NCI-H2196 treated with DMSO at 0.1 percent for 48 hours (cell line): ENCODE results near the gene COQ9.

Experiments
- DNase-seq: peaks from one replicate; lab custom pipeline; 2025; ENCODE audit not compliant: unreplicated experiment; lab: John Stamatoyannopoulos, UW

The COQ9 gene

GRCh38 chr16:57509231-57509923 lies 62.1 kb downstream of the COQ9 start:
- DNase-seq: no peak

DNA sequence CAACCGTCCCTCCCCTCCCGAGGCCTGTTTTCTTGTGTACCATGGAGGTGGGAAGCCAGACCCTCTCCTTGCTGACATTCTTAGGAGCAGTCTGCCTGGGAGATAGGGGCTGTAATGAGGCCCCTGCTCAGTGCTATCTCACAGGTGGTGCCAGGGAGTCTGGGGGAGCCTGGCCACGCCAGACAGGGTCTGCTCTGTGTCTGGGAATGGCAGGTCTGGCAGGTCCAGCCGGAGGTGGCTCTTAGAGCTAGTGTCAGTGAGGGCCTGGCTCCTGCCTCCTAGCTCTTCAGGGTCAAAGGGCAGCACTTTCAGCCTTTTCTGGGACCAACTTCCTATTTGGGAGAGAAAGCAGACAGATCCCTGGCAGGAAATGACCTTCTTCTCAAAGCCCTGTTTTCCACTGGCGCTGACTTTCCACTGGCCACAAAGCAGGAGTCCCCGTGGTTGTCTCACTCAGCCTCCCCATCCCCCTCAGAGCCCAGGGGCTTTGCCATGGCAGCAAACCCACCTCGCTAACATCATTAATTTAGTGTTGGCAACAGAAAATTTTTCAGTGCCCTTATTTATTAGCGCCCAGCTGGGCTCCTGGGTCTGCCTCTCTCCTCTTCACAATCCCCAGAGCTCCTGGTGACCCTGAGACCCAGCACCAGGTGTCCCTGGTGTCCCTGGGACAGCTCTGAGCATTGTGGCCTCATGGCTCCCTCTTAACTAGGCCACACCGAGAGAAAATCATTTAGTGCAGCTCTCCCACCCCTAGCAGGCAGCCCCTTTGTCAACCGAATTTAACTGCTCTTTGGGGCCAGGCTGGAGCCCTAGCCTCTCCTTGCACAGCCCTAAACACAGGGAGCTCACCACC lies 63.0 kb downstream of the COQ9 start:
- DNase-seq: no peak
